GM18861 (cell line): ENCODE results near the gene WDR1.
A peak's percentile ranks its signal among the peaks of the same experiment; 100 is the strongest.

Experiments
- ATAC-seq: cut with Tn5 transposase; IDR thresholded peaks from one replicate; pipeline ENCODE4 v1.9.1; 2021; ENCODE audit not compliant: unreplicated experiment

The WDR1 gene

GRCh38 chr4:10101671-10102473, 14.7 kb downstream of the WDR1 start:
- no peak for ATAC-seq

GRCh38 chr4:10100734-10101216, 15.8 kb downstream of the WDR1 start:
- ATAC-seq = peak; percentile 28

GRCh38 chr4:10099499-10100325, 16.9 kb downstream of the WDR1 start:
- no peak for ATAC-seq

- ATAC-seq = no peak
Observed at GRCh38 chr4:10098780-10099160, 17.8 kb downstream of the WDR1 start.

- ATAC-seq = no peak
Observed at GRCh38 chr4:10097906-10098779, 18.5 kb downstream of the WDR1 start.

- ATAC-seq = no peak
Observed at GRCh38 chr4:10096978-10097335, 19.6 kb downstream of the WDR1 start.

GRCh38 chr4:10096201-10096977, 20.2 kb downstream of the WDR1 start:
- peak; percentile 77 for ATAC-seq

GRCh38 chr4:10095296-10095991, 21.2 kb downstream of the WDR1 start:
- ATAC-seq = no peak

GRCh38 chr4:10094841-10095240, 21.8 kb downstream of the WDR1 start:
- no peak for ATAC-seq

GRCh38 chr4:10093801-10094552, 22.6 kb downstream of the WDR1 start:
- no peak for ATAC-seq

- ATAC-seq = no peak
Observed at GRCh38 chr4:10093271-10093621, 23.4 kb downstream of the WDR1 start.

- no peak for ATAC-seq
Observed at GRCh38 chr4:10092481-10093270, 23.9 kb downstream of the WDR1 start.

- no peak for ATAC-seq
Observed at GRCh38 chr4:10091531-10092181, 24.9 kb downstream of the WDR1 start.

- ATAC-seq = no peak
Observed at GRCh38 chr4:10090467-10091250, 25.9 kb downstream of the WDR1 start.

- ATAC-seq = no peak
Observed at GRCh38 chr4:10089346-10089745, 27.3 kb downstream of the WDR1 start.

GRCh38 chr4:10088135-10089010, 28.2 kb downstream of the WDR1 start:
- no peak for ATAC-seq
